Tibial artery (tissue), 4 donors: ENCODE data around the gene HASPIN.
"Not testable (repeated sequence)": the region's sequence is repeated elsewhere in the genome, so short reads cannot be mapped to it uniquely, and the experiment has no call there.

Experiments
- DNase-seq, 2 donors: peaks; one replicate each; pipeline ENCODE4 v3.0.0-alpha.2; 2019
- H3K27ac ChIP-seq, 2 donors: fragments of 200-600 bp; sonication (generic) in 1 of 2; 1 replicate in 1 of 2; 2 replicates in 1 of 2; pipeline ENCODE4 v1.5.1; 2018 to 2019; ENCODE audit warnings: mild to moderate bottlenecking in 1 of 2
- H3K27me3 ChIP-seq, 2 donors: fragments of 200-600 bp; sonication (generic) in 1 of 2; one replicate each; pipeline versions ENCODE4 v1.5.1 to v1.6.0; 2016 to 2019
- H3K36me3 ChIP-seq, 3 donors: fragments of 200-600 bp; sonication (generic) in 2 of 3; one replicate each; pipeline ENCODE4 v1.5.1; 2016 to 2019; ENCODE audit warnings: mild to moderate bottlenecking in 2 of 3
- H3K4me1 ChIP-seq, 4 donors: fragments of 200-600 bp; sonication (generic) in 2 of 4; 1 replicate in 3 of 4; 2 replicates in 1 of 4; pipeline ENCODE4 v1.5.1; 2016 to 2019
- H3K4me3 ChIP-seq, 2 donors: fragments of 200-600 bp; sonication (generic) in 1 of 2; 1 replicate in 1 of 2; 2 replicates in 1 of 2; pipeline ENCODE4 v1.5.1; 2018 to 2019; ENCODE audit warnings: mild to moderate bottlenecking in 2 of 2
- H3K9me3 ChIP-seq, 3 donors: fragments of 200-600 bp; sonication (generic) in 1 of 3; one replicate each; pipeline ENCODE4 v1.5.1; 2016 to 2019
- intact Hi-C: fragments of 100-400 bp; cut with DNase I; formaldehyde crosslinking; loops from one replicate; pipeline ENCODE4 v1.15.0; 2023; ENCODE audit warnings: low total_unique reads
- TF ChIP-seq, protein P1 (sequence below), 2 experiments: fragments of 200-600 bp in 1 of 2; fragments of 450-650 bp in 1 of 2; IDR thresholded peaks; one replicate each; pipeline ENCODE4 v1.5.1; 2017 to 2019; ENCODE audit warnings: antibody characterized with exemption in 2 of 2, mild to moderate bottlenecking in 1 of 2, moderate library complexity in 1 of 2

HASPIN gene

DNA sequence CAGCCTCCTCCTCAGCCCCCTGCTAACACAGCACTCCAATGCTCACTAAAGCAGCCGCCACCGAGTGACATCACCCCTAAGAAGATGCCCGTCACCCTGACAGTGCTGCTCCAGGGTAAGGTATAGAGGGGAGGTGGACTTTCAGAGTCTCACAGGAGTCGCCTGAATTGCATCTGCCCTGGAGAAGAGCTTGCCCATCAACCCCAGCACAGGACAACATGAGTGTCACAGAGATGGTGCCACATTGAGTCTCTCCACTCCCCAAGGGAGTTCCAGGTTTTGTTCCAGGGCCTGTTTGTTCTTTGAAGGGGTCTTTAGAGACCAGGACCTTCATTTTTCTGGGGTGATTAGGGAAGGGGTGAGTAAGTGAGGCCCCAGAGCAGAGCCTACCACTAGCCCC, 25.6 kb upstream of the HASPIN start:
- no peak for DNase-seq
- peaks cover 0 to 14% (median 10%) of the 10 kb centered on the region in 3 donors for H3K9me3 ChIP-seq
- H3K4me3 ChIP-seq: no peak overlapping the region
- intact Hi-C loops: no loop called here
- no peak overlapping the region for H3K27ac ChIP-seq
- peaks cover 13 to 50% of the 10 kb centered on the region in 2 donors for H3K27me3 ChIP-seq
- H3K4me1 ChIP-seq: peaks cover 4 to 22% (median 16%) of the 10 kb centered on the region in 4 donors
- no peaks in the 10 kb centered on the region for H3K36me3 ChIP-seq
- TF ChIP-seq, protein P1, sequence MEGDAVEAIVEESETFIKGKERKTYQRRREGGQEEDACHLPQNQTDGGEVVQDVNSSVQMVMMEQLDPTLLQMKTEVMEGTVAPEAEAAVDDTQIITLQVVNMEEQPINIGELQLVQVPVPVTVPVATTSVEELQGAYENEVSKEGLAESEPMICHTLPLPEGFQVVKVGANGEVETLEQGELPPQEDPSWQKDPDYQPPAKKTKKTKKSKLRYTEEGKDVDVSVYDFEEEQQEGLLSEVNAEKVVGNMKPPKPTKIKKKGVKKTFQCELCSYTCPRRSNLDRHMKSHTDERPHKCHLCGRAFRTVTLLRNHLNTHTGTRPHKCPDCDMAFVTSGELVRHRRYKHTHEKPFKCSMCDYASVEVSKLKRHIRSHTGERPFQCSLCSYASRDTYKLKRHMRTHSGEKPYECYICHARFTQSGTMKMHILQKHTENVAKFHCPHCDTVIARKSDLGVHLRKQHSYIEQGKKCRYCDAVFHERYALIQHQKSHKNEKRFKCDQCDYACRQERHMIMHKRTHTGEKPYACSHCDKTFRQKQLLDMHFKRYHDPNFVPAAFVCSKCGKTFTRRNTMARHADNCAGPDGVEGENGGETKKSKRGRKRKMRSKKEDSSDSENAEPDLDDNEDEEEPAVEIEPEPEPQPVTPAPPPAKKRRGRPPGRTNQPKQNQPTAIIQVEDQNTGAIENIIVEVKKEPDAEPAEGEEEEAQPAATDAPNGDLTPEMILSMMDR (IDR thresholded peaks at IDR 0.05): no peak

DNA sequence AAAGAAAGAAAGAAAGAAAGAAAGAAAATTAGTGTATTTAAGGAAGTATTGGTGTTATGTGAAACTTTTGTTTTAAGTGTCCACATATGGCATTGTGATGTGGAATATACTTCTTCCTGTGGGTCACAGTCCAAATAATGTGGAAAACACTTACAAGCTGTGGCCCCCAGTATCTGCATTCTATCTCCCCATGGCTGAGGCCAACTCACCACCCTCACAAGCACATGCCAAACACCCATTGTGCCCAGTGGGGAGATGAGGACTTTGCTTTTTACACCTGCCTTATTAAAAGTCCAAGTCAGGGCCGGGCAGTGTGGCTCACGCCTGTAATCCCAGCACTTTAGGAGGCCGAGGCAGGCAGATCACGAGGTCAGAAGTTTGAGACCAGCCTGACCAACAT, 23.8 kb upstream of the HASPIN start:
- no peak for DNase-seq
- intact Hi-C loops: no loop called here
- TF ChIP-seq, protein P1 (IDR thresholded peaks at IDR 0.05): no peak
- Histone ChIP-seq H3K4me1 (peaks cover 4 to 19% (median 14%) of the 10 kb centered on the region in 4 donors), H3K27ac (no peak overlapping the region), H3K4me3 (no peak overlapping the region), H3K9me3 (peaks cover 0 to 14% (median 10%) of the 10 kb centered on the region in 3 donors), H3K36me3 (no peaks in the 10 kb centered on the region), H3K27me3 (peaks cover 9 to 36% of the 10 kb centered on the region in 2 donors)

DNA sequence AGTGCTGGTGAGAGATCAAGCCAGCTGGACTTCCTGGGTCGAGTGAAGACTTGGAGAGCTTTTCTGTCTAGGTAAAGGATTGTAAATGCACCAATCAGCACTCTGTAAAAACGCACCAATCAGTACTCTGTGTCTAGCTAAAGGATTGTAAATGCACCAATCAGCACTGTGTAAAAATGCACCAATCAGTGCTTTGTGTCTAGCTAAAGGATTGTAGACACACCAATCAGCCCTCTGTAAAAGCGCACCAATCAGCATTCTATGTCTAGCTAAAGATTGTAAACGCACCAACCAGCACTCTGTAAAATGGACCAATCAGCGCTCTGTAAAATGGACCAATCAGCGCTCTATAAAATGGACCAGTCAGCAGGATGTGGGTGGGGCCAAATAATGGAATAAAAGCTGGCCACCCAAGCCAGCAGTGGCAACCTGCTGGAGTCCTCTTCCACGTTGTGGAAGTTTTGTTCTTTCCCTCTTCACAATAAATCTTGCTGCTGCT, 21.6 kb upstream of the HASPIN start:
- Histone ChIP-seq H3K9me3 (peaks cover 0 to 14% (median 10%) of the 10 kb centered on the region in 3 donors), H3K27me3 (peaks cover 0 to 14% of the 10 kb centered on the region in 2 donors)
- H3K4me1 ChIP-seq, H3K27ac ChIP-seq, DNase-seq, H3K4me3 ChIP-seq, H3K36me3 ChIP-seq, intact Hi-C loops: not testable (repeated sequence)

GRCh38 chr17:3704931-3705717, 18.6 kb upstream of the HASPIN start:
- no peaks in the 10 kb centered on the region for H3K36me3 ChIP-seq

GRCh38 chr17:3705718-3705984, 18.1 kb upstream of the HASPIN start:
- H3K27ac ChIP-seq, DNase-seq, H3K36me3 ChIP-seq, H3K9me3 ChIP-seq, H3K27me3 ChIP-seq, H3K4me3 ChIP-seq, intact Hi-C loops, H3K4me1 ChIP-seq: not testable (repeated sequence)

More at GRCh38 chr17:3704931-3705717, 18.6 kb upstream of the HASPIN start:
- no peak for DNase-seq
- TF ChIP-seq, protein P1 (IDR thresholded peaks at IDR 0.05): no peak
- Histone ChIP-seq H3K27me3 (no peaks in the 10 kb centered on the region), H3K9me3 (no peaks in the 10 kb centered on the region), H3K4me3 (no peak overlapping the region), H3K4me1 (no peaks in the 10 kb centered on the region), H3K27ac (no peak overlapping the region)
- intact Hi-C loops: no loop called here

GRCh38 chr17:3708366-3708765, 15.3 kb upstream of the HASPIN start:
- no peak for DNase-seq
- H3K36me3 ChIP-seq: peaks cover 0 to 19% (median 6%) of the 10 kb centered on the region in 3 donors
- H3K27ac ChIP-seq: no peak overlapping the region
- TF ChIP-seq, protein P1 (IDR thresholded peaks at IDR 0.05): no peak
- H3K9me3 ChIP-seq: no peaks in the 10 kb centered on the region
- H3K27me3 ChIP-seq: no peaks in the 10 kb centered on the region
- H3K4me3 ChIP-seq: no peak overlapping the region
- intact Hi-C loops: no loop called here
- no peaks in the 10 kb centered on the region for H3K4me1 ChIP-seq
